ENCODE measurements around the gene MMS19. TPM values are rescaled to one million over a fixed set of nuclear protein-coding genes. Genes with fewer than 3 reads are reported as not detected.
"Not testable (repeated sequence)": the region's sequence is repeated elsewhere in the genome, so short reads cannot be mapped to it uniquely, and the experiment has no call there.

The MMS19 gene
- total and polyA plus RNA-seq, 3 experiments from 2014 or later, result 27.5 to 89.3 (median 85.7) TPM

- peaks cover 60% of the 10 kb centered on the region for H3K36me3 ChIP-seq (ENCODE audit: insufficient read depth, low read length)
- H3K4me1 ChIP-seq (ENCODE audit: insufficient read depth, low read length), result no peaks in the 10 kb centered on the region
- H3K9me3 ChIP-seq (ENCODE audit: low read length), result no peaks in the 10 kb centered on the region
- Mint-ChIP-seq H3K27ac (no peak overlapping the region), H3K4me1 (no peaks in the 10 kb centered on the region), H3K9me3 (no peaks in the 10 kb centered on the region), H3K4me3 (no peak overlapping the region), H3K27me3 (no peaks in the 10 kb centered on the region), H3K36me3 (peaks cover 23 to 88% (median 33%) of the 10 kb centered on the region in 3 donors)
- H3K4me3 ChIP-seq (ENCODE audit: low read length), result no peak overlapping the region
- ChIA-PET POLR2A (interaction anchor here (0.6 kb wide), 1 partner anchor 92 kb away, joined by 3 read pairs; no protein-coding TSS in a partner anchor), CTCF (interaction anchor here (1.4 to 2.5 kb wide), 2 partner anchors 10 to 11 kb away, joined by 3 to 6 read pairs; no protein-coding TSS in a partner anchor)
- no peaks in the 10 kb centered on the region for H3K27me3 ChIP-seq (ENCODE audit: insufficient read depth, low read length, poor library complexity, severe bottlenecking)
- H3K27ac ChIP-seq (ENCODE audit: low read depth, low read length), result no peak overlapping the region
- DNase-seq, result no peak
Observed at GRCh38 chr10:97474918-97475317, 23.3 kb downstream of the MMS19 start.

DNA sequence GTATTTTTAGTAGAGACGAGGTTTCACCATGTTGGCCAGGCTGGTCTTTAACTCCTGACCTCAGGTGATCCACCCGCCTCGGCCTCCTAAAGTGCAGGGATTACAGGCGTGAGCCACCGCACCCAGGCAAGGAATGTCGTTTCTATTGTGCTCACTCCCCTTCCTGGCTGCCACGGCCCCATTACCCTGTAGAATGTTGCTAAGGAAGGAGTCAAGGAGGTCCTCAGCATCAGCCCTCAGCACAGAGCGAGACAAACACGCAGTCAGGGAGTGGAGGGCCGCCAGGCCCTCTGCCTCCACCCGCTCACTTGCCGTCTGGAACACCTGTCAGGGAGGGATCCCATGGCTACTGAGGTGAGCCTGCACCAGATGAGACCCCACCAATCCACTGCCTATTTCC lies 29.4 kb downstream of the MMS19 start:
- H3K4me1 ChIP-seq (ENCODE audit: insufficient read depth, low read length); H3K9me3 Mint-ChIP-seq; DNase-seq; H3K27me3 Mint-ChIP-seq; H3K4me1 Mint-ChIP-seq; H3K4me3 Mint-ChIP-seq; POLR2A ChIA-PET; H3K4me3 ChIP-seq (ENCODE audit: low read length); H3K27ac ChIP-seq (ENCODE audit: low read depth, low read length); H3K27me3 ChIP-seq (ENCODE audit: insufficient read depth, low read length, poor library complexity, severe bottlenecking); H3K9me3 ChIP-seq (ENCODE audit: low read length): not testable (repeated sequence)
- H3K36me3 Mint-ChIP-seq, result peaks cover 5 to 88% (median 7%) of the 10 kb centered on the region in 3 donors
- peaks cover 53% of the 10 kb centered on the region for H3K36me3 ChIP-seq (ENCODE audit: insufficient read depth, low read length)
- peak overlapping the region in 2 of 8 donors; percentile 25 to 50 for H3K27ac Mint-ChIP-seq
- CTCF ChIA-PET, result interaction anchor here (1.2 kb wide), 1 partner anchor 61 kb away, joined by 3 read pairs; no protein-coding TSS in a partner anchor

- H3K4me1 Mint-ChIP-seq, result no peaks in the 10 kb centered on the region
Observed at GRCh38 chr10:97468162-97468561, 30.1 kb downstream of the MMS19 start.

GRCh38 chr10:97466755-97467154 lies 31.5 kb downstream of the MMS19 start:
- no peak for DNase-seq
- Mint-ChIP-seq H3K36me3 (peaks cover 0 to 90% (median 9%) of the 10 kb centered on the region in 3 donors), H3K27ac (peak overlapping the region in 3 of 8 donors; percentile 8 to 41 (median 30)), H3K4me1 (no peaks in the 10 kb centered on the region), H3K4me3 (no peak overlapping the region), H3K9me3 (no peaks in the 10 kb centered on the region), H3K27me3 (no peaks in the 10 kb centered on the region)
- Histone ChIP-seq H3K4me1 (ENCODE audit: insufficient read depth, low read length) (no peaks in the 10 kb centered on the region), H3K36me3 (ENCODE audit: insufficient read depth, low read length) (peaks cover 53% of the 10 kb centered on the region), H3K27ac (ENCODE audit: low read depth, low read length) (no peak overlapping the region), H3K27me3 (ENCODE audit: insufficient read depth, low read length, poor library complexity, severe bottlenecking) (no peaks in the 10 kb centered on the region), H3K4me3 (ENCODE audit: low read length) (no peak overlapping the region), H3K9me3 (ENCODE audit: low read length) (no peaks in the 10 kb centered on the region)
- POLR2A ChIA-PET, result no interaction called here
- CTCF ChIA-PET, result interaction anchor here (1.1 to 4.7 kb wide), 5 partner anchors 15 to 188 kb away, joined by 3 to 24 read pairs (median 5); partner anchors contain the start of gene ANKRD2

More at GRCh38 chr10:97468162-97468561, 30.1 kb downstream of the MMS19 start:
- no peaks in the 10 kb centered on the region for H3K27me3 Mint-ChIP-seq
- no peak overlapping the region for H3K4me3 ChIP-seq (ENCODE audit: low read length)
- H3K4me1 ChIP-seq (ENCODE audit: insufficient read depth, low read length), result no peaks in the 10 kb centered on the region
- ChIA-PET POLR2A (no interaction called here), CTCF (interaction anchor here (1.2 to 4.7 kb wide), 4 partner anchors 13 to 190 kb away, joined by 3 to 24 read pairs (median 9); no protein-coding TSS in a partner anchor)
- no peaks in the 10 kb centered on the region for H3K9me3 Mint-ChIP-seq
- no peak overlapping the region for H3K4me3 Mint-ChIP-seq
- H3K27ac Mint-ChIP-seq, result no peak overlapping the region
- no peaks in the 10 kb centered on the region for H3K27me3 ChIP-seq (ENCODE audit: insufficient read depth, low read length, poor library complexity, severe bottlenecking)
- H3K36me3 Mint-ChIP-seq, result peaks cover under 1 to 88% (median 10%) of the 10 kb centered on the region in 3 donors
- no peaks in the 10 kb centered on the region for H3K9me3 ChIP-seq (ENCODE audit: low read length)
- no peak for DNase-seq
- H3K27ac ChIP-seq (ENCODE audit: low read depth, low read length), result no peak overlapping the region
- peaks cover 47% of the 10 kb centered on the region for H3K36me3 ChIP-seq (ENCODE audit: insufficient read depth, low read length)

- Histone ChIP-seq H3K36me3 (ENCODE audit: insufficient read depth, low read length) (peaks cover 58% of the 10 kb centered on the region), H3K4me1 (ENCODE audit: insufficient read depth, low read length) (no peaks in the 10 kb centered on the region), H3K9me3 (ENCODE audit: low read length) (no peaks in the 10 kb centered on the region), H3K27ac (ENCODE audit: low read depth, low read length) (no peak overlapping the region), H3K27me3 (ENCODE audit: insufficient read depth, low read length, poor library complexity, severe bottlenecking) (no peaks in the 10 kb centered on the region), H3K4me3 (ENCODE audit: low read length) (no peak overlapping the region)
- no peaks in the 10 kb centered on the region for H3K27me3 Mint-ChIP-seq
- POLR2A ChIA-PET, result no interaction called here
- peaks cover 0 to 94% (median 11%) of the 10 kb centered on the region in 3 donors for H3K36me3 Mint-ChIP-seq
- H3K27ac Mint-ChIP-seq, result peak overlapping the region in 1 of 8 donors; percentile 81
- no peaks in the 10 kb centered on the region for H3K9me3 Mint-ChIP-seq
- no peak for DNase-seq
- H3K4me1 Mint-ChIP-seq, result no peaks in the 10 kb centered on the region
- H3K4me3 Mint-ChIP-seq, result no peak overlapping the region
- CTCF ChIA-PET, result interaction anchor here (1.1 to 4.7 kb wide), 6 partner anchors 8 to 106 kb away, joined by 3 to 24 read pairs (median 4); partner anchors contain the start of gene ANKRD2
Observed at GRCh38 chr10:97465982-97466381, 32.2 kb downstream of the MMS19 start.

GRCh38 chr10:97464226-97464625 lies 34.0 kb downstream of the MMS19 start:
- Histone ChIP-seq H3K27ac (ENCODE audit: low read depth, low read length) (no peak overlapping the region), H3K4me3 (ENCODE audit: low read length) (no peak overlapping the region), H3K9me3 (ENCODE audit: low read length) (no peaks in the 10 kb centered on the region), H3K4me1 (ENCODE audit: insufficient read depth, low read length) (no peaks in the 10 kb centered on the region), H3K27me3 (ENCODE audit: insufficient read depth, low read length, poor library complexity, severe bottlenecking) (no peaks in the 10 kb centered on the region), H3K36me3 (ENCODE audit: insufficient read depth, low read length) (peaks cover 59% of the 10 kb centered on the region)
- CTCF ChIA-PET, result interaction anchor here (0.8 to 4.7 kb wide), 7 partner anchors 10 to 186 kb away, joined by 3 to 24 read pairs (median 3); partner anchors contain the start of gene RRP12
- Mint-ChIP-seq H3K36me3 (peaks cover 4 to 95% (median 19%) of the 10 kb centered on the region in 3 donors), H3K27me3 (no peaks in the 10 kb centered on the region), H3K4me3 (no peak overlapping the region), H3K27ac (peak overlapping the region in 3 of 8 donors; percentile 0 to 92 (median 4)), H3K9me3 (no peaks in the 10 kb centered on the region), H3K4me1 (no peaks in the 10 kb centered on the region)
- POLR2A ChIA-PET, result interaction anchor here (0.6 kb wide), 1 partner anchor 155 kb away, joined by 3 read pairs; no protein-coding TSS in a partner anchor
- no peak for DNase-seq

DNA sequence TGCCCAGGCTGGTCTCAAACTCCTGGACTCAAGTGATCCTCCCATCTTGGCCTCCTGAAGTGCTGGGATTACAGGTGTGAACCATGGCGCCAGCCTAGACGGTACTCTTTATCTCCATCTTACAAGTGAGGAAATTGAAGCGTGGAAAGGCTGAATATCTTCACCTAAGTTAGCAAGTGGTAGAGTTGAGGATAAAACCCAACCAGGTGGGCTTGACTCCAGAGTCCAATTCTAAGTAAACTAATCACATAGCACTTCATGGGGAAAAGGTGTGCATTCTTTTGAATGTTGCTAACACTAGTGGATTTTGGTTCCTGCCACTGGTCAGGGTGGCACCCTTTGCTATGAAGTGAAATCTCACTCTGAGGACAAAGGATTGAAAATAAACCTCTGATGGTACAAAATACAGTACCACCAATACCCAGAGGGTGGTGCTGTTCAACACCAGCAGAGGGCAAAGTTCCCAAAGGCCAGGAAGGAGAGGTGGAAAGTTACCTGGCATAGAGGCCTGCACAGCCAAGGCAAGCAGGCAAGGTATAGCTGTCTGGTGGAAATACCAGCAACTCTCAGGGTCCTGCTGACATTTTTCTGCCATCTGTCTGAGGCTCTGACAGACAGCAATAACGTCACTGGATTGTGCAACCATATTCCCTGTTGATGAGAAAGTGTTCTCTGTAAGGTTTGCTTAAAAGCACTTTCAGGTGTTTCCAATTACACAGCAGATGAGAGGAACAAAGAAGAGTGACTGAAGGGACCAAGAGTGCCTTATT lies 34.7 kb downstream of the MMS19 start:
- Mint-ChIP-seq H3K4me1 (no peaks in the 10 kb centered on the region), H3K4me3 (no peak overlapping the region), H3K9me3 (no peaks in the 10 kb centered on the region), H3K36me3 (peaks cover 4 to 95% (median 22%) of the 10 kb centered on the region in 3 donors), H3K27ac (peak overlapping the region in 5 of 8 donors; percentile 0 to 92 (median 38)), H3K27me3 (no peaks in the 10 kb centered on the region)
- POLR2A ChIA-PET, result no interaction called here
- Histone ChIP-seq H3K4me1 (ENCODE audit: insufficient read depth, low read length) (no peaks in the 10 kb centered on the region), H3K9me3 (ENCODE audit: low read length) (no peaks in the 10 kb centered on the region), H3K27ac (ENCODE audit: low read depth, low read length) (no peak overlapping the region), H3K4me3 (ENCODE audit: low read length) (no peak overlapping the region), H3K36me3 (ENCODE audit: insufficient read depth, low read length) (peaks cover 61% of the 10 kb centered on the region), H3K27me3 (ENCODE audit: insufficient read depth, low read length, poor library complexity, severe bottlenecking) (no peaks in the 10 kb centered on the region)
- DNase-seq, result peak in 4 of 5 donors; percentile 3 to 51 (median 32)
- CTCF ChIA-PET, result interaction anchor here (0.7 to 4.7 kb wide), 7 partner anchors 9 to 185 kb away, joined by 3 to 24 read pairs (median 3); partner anchors contain the start of gene RRP12

GRCh38 chr10:97462309-97462708 lies 35.9 kb downstream of the MMS19 start:
- peak overlapping the region in 3 of 8 donors; percentile 11 to 68 (median 11) for H3K27ac Mint-ChIP-seq
- ChIA-PET POLR2A (no interaction called here), CTCF (interaction anchor here (0.7 kb wide), 1 partner anchor 90 kb away, joined by 3 read pairs; no protein-coding TSS in a partner anchor)
- Histone ChIP-seq H3K27ac (ENCODE audit: low read depth, low read length) (no peak overlapping the region), H3K4me3 (ENCODE audit: low read length) (no peak overlapping the region), H3K36me3 (ENCODE audit: insufficient read depth, low read length) (peaks cover 56% of the 10 kb centered on the region), H3K27me3 (ENCODE audit: insufficient read depth, low read length, poor library complexity, severe bottlenecking) (no peaks in the 10 kb centered on the region), H3K4me1 (ENCODE audit: insufficient read depth, low read length) (no peaks in the 10 kb centered on the region), H3K9me3 (ENCODE audit: low read length) (no peaks in the 10 kb centered on the region)
- no peak overlapping the region for H3K4me3 Mint-ChIP-seq
- H3K36me3 Mint-ChIP-seq, result peaks cover 4 to 93% (median 27%) of the 10 kb centered on the region in 3 donors
- H3K9me3 Mint-ChIP-seq, result no peaks in the 10 kb centered on the region
- no peaks in the 10 kb centered on the region for H3K27me3 Mint-ChIP-seq
- no peak for DNase-seq
- H3K4me1 Mint-ChIP-seq, result no peaks in the 10 kb centered on the region

All from CD8-positive, alpha-beta memory T cell (primary cell).